ENCODE measurements around the gene ABHD4. TPM values are rescaled to one million over a fixed set of nuclear protein-coding genes. Genes with fewer than 3 reads are reported as not detected.
A peak's percentile ranks its signal among the peaks of the same experiment; 100 is the strongest.

The ABHD4 gene
- total and polyA plus RNA-seq, 4 donors = 20.3 to 47.4 (median 43.2) TPM

DNA sequence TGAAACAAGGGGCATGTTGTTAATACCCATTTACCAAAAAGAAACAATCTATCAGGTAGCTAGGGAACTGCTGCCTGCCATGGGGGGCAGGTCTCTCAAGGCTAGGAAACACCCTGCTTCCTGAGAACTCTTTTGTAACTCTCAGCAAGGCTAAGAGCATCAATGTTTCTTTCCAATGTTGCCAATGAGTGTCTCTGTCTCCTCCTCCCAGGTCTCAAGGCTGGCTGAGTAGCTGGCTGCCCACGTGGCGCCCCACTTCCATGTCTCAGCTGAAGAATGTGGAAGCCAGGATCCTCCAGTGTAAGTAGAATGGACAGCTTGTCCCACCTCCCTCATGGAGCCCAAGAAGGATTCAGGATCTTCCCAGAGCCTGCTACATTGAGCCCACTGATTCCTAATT lies 3.4 kb downstream of the ABHD4 start:
- WGBS, 2 donors = 94 to 96% methylated on average over 2 of the region's 2 CpGs
- ATAC-seq (ENCODE audit: low FRiP score) = no peak
- Histone ChIP-seq H3K27ac (ENCODE audit: low read depth in 1 of 2, low read length in 2 of 2) (no peak overlapping the region), H3K4me3 (ENCODE audit: low read length in 2 of 2) (no peak overlapping the region), H3K36me3 (ENCODE audit: control insufficient read depth in 1 of 2, insufficient read depth in 2 of 2, low read length in 1 of 2) (peaks cover 0 to 8% of the 10 kb centered on the region in 2 donors), H3K4me1 (ENCODE audit: control insufficient read depth in 1 of 2, insufficient read depth in 2 of 2, low read length in 2 of 2) (no peaks in the 10 kb centered on the region), H3K27me3 (ENCODE audit: control insufficient read depth in 1 of 2, insufficient read depth in 2 of 2, low read length in 1 of 2) (no peaks in the 10 kb centered on the region), H3K9me3 (ENCODE audit: control insufficient read depth, low read length) (no peaks in the 10 kb centered on the region)
- intact Hi-C loops (cut with DNase I) = no loop called here
- DNase-seq = no peak

DNA sequence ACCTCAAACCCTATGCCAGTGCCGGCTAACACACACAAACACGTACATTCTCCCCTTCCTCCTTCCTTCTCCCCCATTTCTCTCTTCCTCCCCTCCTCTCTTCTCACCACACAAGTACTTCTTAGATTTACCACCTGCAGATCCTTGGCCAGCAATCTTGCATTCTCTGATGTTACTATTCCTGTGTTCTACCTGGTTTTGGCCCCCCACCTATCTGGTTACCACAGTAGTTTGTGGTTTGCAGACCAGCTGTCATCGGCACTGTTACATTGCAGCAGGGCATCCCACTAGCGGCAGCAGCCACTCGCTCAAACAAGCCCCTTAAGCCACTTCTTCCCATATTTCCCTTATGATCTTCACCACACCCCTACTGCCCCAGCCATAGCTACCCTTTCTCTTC lies 3.9 kb downstream of the ABHD4 start:
- ATAC-seq (ENCODE audit: low FRiP score) = no peak
- H3K9me3 ChIP-seq (ENCODE audit: control insufficient read depth, low read length) = no peaks in the 10 kb centered on the region
- no peaks in the 10 kb centered on the region for H3K4me1 ChIP-seq (ENCODE audit: control insufficient read depth in 1 of 2, insufficient read depth in 2 of 2, low read length in 2 of 2)
- 92 to 96% methylated on average over 5 of the region's 5 CpGs for WGBS, 2 donors
- H3K4me3 ChIP-seq (ENCODE audit: low read length in 2 of 2) = no peak overlapping the region
- DNase-seq = no peak
- H3K27ac ChIP-seq (ENCODE audit: low read depth in 1 of 2, low read length in 2 of 2) = no peak overlapping the region
- H3K36me3 ChIP-seq (ENCODE audit: control insufficient read depth in 1 of 2, insufficient read depth in 2 of 2, low read length in 1 of 2) = peaks cover 0 to 8% of the 10 kb centered on the region in 2 donors
- no peaks in the 10 kb centered on the region for H3K27me3 ChIP-seq (ENCODE audit: control insufficient read depth in 1 of 2, insufficient read depth in 2 of 2, low read length in 1 of 2)
- intact Hi-C loops (cut with DNase I) = no loop called here

DNA sequence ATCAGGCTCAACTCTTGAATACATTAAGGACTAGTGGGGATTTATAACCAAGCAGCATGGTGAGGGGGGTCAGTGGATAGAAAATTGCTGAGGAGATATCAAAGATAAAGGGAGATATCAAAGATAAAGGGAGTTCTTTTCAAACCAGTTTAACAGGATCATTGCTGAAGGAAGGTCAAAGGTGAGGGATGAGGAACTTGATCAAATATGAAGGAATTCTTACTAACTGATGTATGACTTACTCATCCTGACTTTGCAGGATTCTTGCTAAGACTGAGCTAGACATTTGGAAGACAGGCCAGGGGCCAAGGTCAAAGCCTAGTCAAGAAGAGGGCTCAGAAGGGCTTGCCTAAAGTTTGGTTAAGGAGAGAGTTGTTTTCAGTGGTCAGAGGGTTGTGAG lies 4.8 kb downstream of the ABHD4 start:
- H3K36me3 ChIP-seq (ENCODE audit: control insufficient read depth in 1 of 2, insufficient read depth in 2 of 2, low read length in 1 of 2) = peaks cover 0 to 10% of the 10 kb centered on the region in 2 donors
- intact Hi-C loops (cut with DNase I) = no loop called here
- H3K9me3 ChIP-seq (ENCODE audit: control insufficient read depth, low read length) = no peaks in the 10 kb centered on the region
- no peak overlapping the region for H3K27ac ChIP-seq (ENCODE audit: low read depth in 1 of 2, low read length in 2 of 2)
- ATAC-seq (ENCODE audit: low FRiP score) (no peak), DNase-seq (no peak)
- H3K4me3 ChIP-seq (ENCODE audit: low read length in 2 of 2) = no peak overlapping the region
- no peaks in the 10 kb centered on the region for H3K4me1 ChIP-seq (ENCODE audit: control insufficient read depth in 1 of 2, insufficient read depth in 2 of 2, low read length in 2 of 2)
- H3K27me3 ChIP-seq (ENCODE audit: control insufficient read depth in 1 of 2, insufficient read depth in 2 of 2, low read length in 1 of 2) = no peaks in the 10 kb centered on the region

DNA sequence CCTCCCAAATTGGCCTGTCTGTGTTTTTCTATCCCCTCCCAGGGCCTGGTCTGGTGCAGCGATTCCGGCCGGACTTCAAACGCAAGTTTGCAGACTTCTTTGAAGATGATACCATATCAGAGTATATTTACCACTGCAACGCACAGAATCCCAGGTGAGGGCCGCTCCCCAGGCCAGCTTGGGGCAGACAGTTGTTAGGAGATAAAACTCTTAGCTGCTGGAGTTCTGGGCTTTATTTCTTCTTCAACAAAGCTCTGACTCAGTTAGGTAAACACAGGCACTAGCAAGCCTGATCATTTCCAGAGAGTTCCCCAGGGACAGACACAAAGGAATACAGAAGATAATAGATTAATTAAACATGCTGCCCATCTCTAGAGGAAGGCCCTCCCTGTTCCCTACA lies 8.3 kb downstream of the ABHD4 start:
- H3K36me3 ChIP-seq (ENCODE audit: control insufficient read depth in 1 of 2, insufficient read depth in 2 of 2, low read length in 1 of 2) = peaks cover 4 to 19% of the 10 kb centered on the region in 2 donors
- intact Hi-C loops (cut with DNase I) = no loop called here
- no peak overlapping the region for H3K4me3 ChIP-seq (ENCODE audit: low read length in 2 of 2)
- H3K4me1 ChIP-seq (ENCODE audit: control insufficient read depth in 1 of 2, insufficient read depth in 2 of 2, low read length in 2 of 2) = no peaks in the 10 kb centered on the region
- H3K27ac ChIP-seq (ENCODE audit: low read depth in 1 of 2, low read length in 2 of 2) = no peak overlapping the region
- DNase-seq (no peak), ATAC-seq (ENCODE audit: low FRiP score) (no peak)
- no peaks in the 10 kb centered on the region for H3K9me3 ChIP-seq (ENCODE audit: control insufficient read depth, low read length)
- no peaks in the 10 kb centered on the region for H3K27me3 ChIP-seq (ENCODE audit: control insufficient read depth in 1 of 2, insufficient read depth in 2 of 2, low read length in 1 of 2)
- 91 to 95% methylated on average over 6 of the region's 6 CpGs for WGBS, 2 donors

DNA sequence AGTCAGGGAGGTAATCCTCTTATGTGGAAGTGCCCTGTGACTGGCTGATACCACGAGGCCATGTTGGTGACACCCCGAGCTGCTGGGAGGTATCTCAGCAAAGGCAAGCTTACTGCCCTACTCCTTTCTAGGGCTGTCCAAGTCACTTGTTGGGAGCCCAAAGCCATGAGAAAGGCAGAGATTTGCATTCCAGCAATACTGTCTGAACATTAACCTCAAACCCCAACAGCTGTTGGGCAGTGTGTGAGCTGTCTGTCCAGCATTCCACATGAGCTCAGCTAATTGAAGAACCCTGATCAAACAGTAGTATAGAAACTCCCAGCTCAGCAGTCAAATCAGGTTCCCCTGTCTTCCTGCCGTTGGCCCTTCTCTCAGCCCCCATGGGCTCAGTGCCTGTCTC lies 9.2 kb downstream of the ABHD4 start:
- Histone ChIP-seq H3K4me3 (ENCODE audit: low read length in 2 of 2) (no peak overlapping the region), H3K4me1 (ENCODE audit: control insufficient read depth in 1 of 2, insufficient read depth in 2 of 2, low read length in 2 of 2) (no peaks in the 10 kb centered on the region), H3K9me3 (ENCODE audit: control insufficient read depth, low read length) (no peaks in the 10 kb centered on the region), H3K27me3 (ENCODE audit: control insufficient read depth in 1 of 2, insufficient read depth in 2 of 2, low read length in 1 of 2) (no peaks in the 10 kb centered on the region), H3K27ac (ENCODE audit: low read depth in 1 of 2, low read length in 2 of 2) (no peak overlapping the region), H3K36me3 (ENCODE audit: control insufficient read depth in 1 of 2, insufficient read depth in 2 of 2, low read length in 1 of 2) (peaks cover 4 to 17% of the 10 kb centered on the region in 2 donors)
- intact Hi-C loops (cut with DNase I) = no loop called here
- ATAC-seq (ENCODE audit: low FRiP score) (no peak), DNase-seq (no peak)
- 85 to 90% methylated on average over 3 of the region's 3 CpGs for WGBS, 2 donors

DNA sequence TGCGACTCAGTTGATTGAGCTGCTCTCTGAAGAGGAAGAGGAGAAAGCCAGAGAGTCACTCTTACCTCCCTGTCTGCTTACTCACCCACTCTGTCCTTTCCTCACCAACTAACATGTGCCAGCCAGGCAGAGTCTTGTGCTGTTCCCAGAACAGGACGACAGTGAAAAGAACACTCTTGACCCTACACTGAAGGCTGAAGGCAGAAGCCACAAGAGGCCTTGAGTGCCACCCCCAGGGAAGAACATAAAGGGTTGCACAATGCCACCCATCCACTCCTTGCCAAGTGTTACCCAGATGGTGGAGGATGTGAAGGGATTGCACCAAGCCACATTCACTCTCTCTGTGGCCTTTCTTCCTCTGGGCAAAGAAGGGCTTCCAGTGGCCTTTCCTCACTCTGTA lies 12.8 kb downstream of the ABHD4 start:
- Histone ChIP-seq H3K9me3 (ENCODE audit: control insufficient read depth, low read length) (no peaks in the 10 kb centered on the region), H3K36me3 (ENCODE audit: control insufficient read depth in 1 of 2, insufficient read depth in 2 of 2, low read length in 1 of 2) (peaks cover 4 to 15% of the 10 kb centered on the region in 2 donors), H3K4me1 (ENCODE audit: control insufficient read depth in 1 of 2, insufficient read depth in 2 of 2, low read length in 2 of 2) (peaks cover 0 to 5% of the 10 kb centered on the region in 2 donors), H3K27me3 (ENCODE audit: control insufficient read depth in 1 of 2, insufficient read depth in 2 of 2, low read length in 1 of 2) (no peaks in the 10 kb centered on the region), H3K27ac (ENCODE audit: low read depth in 1 of 2, low read length in 2 of 2) (no peak overlapping the region), H3K4me3 (ENCODE audit: low read length in 2 of 2) (no peak overlapping the region)
- 93 to 95% methylated on average over 2 of the region's 2 CpGs for WGBS, 2 donors
- intact Hi-C loops (cut with DNase I) = loop anchor here in 1 of 2 donors (1.0 kb wide), 1 partner anchor 38 kb away; no protein-coding TSS in a partner anchor
- no peak for ATAC-seq (ENCODE audit: low FRiP score)
- no peak for DNase-seq

DNA sequence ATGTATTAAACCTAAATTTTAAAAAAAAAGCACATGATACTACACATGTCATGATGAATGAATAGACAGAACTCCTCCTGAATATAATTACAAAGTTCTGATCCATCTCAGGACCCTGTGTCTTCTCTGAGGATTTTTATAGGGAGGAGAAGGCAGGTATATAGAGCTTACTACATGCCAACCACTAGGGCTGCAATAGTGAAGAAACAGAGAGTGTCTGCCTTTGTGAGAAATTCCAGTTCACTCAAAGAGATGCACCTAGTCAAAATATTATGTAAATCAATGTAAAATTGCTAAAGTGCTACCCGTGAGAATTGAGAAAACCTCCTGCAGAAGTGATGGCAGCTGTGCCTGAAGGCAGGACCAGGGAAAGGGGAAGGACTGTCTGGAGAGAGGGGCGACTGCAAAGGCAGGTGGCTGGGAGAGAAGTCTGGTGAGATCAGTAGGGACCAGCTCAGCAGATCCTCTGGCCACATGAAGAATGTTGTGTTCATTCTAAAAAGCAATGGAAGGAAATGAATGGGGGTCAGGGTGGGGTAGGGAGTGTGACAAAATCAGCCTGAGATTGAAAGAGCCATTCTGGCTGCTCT lies 15.1 kb downstream of the ABHD4 start:
- H3K27ac ChIP-seq (ENCODE audit: low read depth in 1 of 2, low read length in 2 of 2) = peak overlapping the region; percentile 74 to 86
- no peak for ATAC-seq (ENCODE audit: low FRiP score)
- H3K36me3 ChIP-seq (ENCODE audit: control insufficient read depth in 1 of 2, insufficient read depth in 2 of 2, low read length in 1 of 2) = peaks cover under 1 to 11% of the 10 kb centered on the region in 2 donors
- no peaks in the 10 kb centered on the region for H3K9me3 ChIP-seq (ENCODE audit: control insufficient read depth, low read length)
- H3K4me3 ChIP-seq (ENCODE audit: low read length in 2 of 2) = no peak overlapping the region
- peaks cover 0 to 5% of the 10 kb centered on the region in 2 donors for H3K4me1 ChIP-seq (ENCODE audit: control insufficient read depth in 1 of 2, insufficient read depth in 2 of 2, low read length in 2 of 2)
- DNase-seq = no peak
- 58 to 67% methylated on average over 2 of the region's 2 CpGs for WGBS, 2 donors
- no peaks in the 10 kb centered on the region for H3K27me3 ChIP-seq (ENCODE audit: control insufficient read depth in 1 of 2, insufficient read depth in 2 of 2, low read length in 1 of 2)
- intact Hi-C loops (cut with DNase I) = no loop called here

DNA sequence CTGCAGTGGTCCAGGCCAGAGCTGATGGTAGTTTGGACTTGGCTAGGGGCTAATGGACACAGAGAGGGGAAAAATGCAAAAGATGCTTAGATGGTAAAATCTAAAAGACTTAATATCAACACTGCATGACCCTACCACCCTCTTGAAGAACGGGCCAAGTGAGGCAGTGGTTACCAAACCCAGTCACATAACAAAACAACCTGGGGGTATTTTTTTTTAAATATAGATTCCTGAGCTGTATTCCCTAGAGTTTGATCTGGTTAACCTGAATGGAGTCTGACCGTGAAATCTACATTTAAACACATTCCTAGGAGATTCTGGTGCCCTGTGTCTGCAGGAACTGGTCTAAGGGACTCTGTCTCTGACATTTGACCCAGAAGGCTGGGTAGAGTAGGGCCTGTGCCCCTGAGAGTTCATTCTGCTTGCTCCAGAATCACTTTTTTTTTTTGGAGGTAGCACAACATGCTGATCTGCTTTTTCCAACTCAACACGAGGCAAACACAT lies 15.7 kb downstream of the ABHD4 start:
- no peak overlapping the region for H3K4me3 ChIP-seq (ENCODE audit: low read length in 2 of 2)
- no peak for DNase-seq
- peak overlapping the region; percentile 74 to 86 for H3K27ac ChIP-seq (ENCODE audit: low read depth in 1 of 2, low read length in 2 of 2)
- intact Hi-C loops (cut with DNase I) = no loop called here
- H3K4me1 ChIP-seq (ENCODE audit: control insufficient read depth in 1 of 2, insufficient read depth in 2 of 2, low read length in 2 of 2) = peaks cover 0 to 5% of the 10 kb centered on the region in 2 donors
- WGBS, 2 donors = 26 to 29% methylated on average over 3 of the region's 3 CpGs
- ATAC-seq (ENCODE audit: low FRiP score) = no peak
- no peaks in the 10 kb centered on the region for H3K27me3 ChIP-seq (ENCODE audit: control insufficient read depth in 1 of 2, insufficient read depth in 2 of 2, low read length in 1 of 2)
- peaks cover 0 to 10% of the 10 kb centered on the region in 2 donors for H3K36me3 ChIP-seq (ENCODE audit: control insufficient read depth in 1 of 2, insufficient read depth in 2 of 2, low read length in 1 of 2)
- no peaks in the 10 kb centered on the region for H3K9me3 ChIP-seq (ENCODE audit: control insufficient read depth, low read length)

DNA sequence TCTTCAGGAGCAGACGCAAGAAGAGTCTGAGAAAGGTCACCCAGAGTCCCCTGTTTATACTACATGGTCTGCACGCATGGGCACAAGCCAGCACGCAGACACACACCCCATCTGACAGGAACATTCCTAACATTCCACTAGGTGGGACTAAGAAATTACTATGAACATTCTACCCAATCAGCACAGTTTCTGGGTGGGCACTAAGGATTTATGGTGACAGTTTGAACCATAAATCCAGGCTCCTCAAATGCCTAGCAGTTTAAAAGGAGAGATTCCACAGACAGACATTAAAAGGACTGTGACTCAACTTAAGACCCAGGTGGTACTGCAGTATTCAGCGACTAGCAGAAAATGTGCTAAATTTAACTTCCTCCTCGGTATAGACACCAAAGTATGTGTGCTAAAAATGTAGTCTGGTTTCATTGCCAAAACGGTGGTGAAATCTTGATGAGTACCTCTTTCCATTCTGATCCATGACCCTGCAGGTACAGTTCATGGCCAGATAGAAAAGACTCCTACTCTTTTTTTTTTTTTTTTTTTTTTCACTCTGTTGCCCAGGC lies 16.2 kb downstream of the ABHD4 start:
- Histone ChIP-seq H3K4me3 (ENCODE audit: low read length in 2 of 2) (no peak overlapping the region), H3K36me3 (ENCODE audit: control insufficient read depth in 1 of 2, insufficient read depth in 2 of 2, low read length in 1 of 2) (peaks cover 0 to 10% of the 10 kb centered on the region in 2 donors), H3K27ac (ENCODE audit: low read depth in 1 of 2, low read length in 2 of 2) (peak overlapping the region in 1 of 2 donors; percentile 86), H3K27me3 (ENCODE audit: control insufficient read depth in 1 of 2, insufficient read depth in 2 of 2, low read length in 1 of 2) (no peaks in the 10 kb centered on the region), H3K4me1 (ENCODE audit: control insufficient read depth in 1 of 2, insufficient read depth in 2 of 2, low read length in 2 of 2) (peaks cover 0 to 5% of the 10 kb centered on the region in 2 donors), H3K9me3 (ENCODE audit: control insufficient read depth, low read length) (no peaks in the 10 kb centered on the region)
- intact Hi-C loops (cut with DNase I) = no loop called here
- ATAC-seq (ENCODE audit: low FRiP score) (peak; percentile 59), DNase-seq (peak in 1 of 2 donors; percentile 63)
- 6% methylated on average over 6 of the region's 6 CpGs for WGBS, 2 donors
